Activated naive CD8-positive, alpha-beta T cell treated with anti-CD3 and anti-CD28 coated beads, Interleukin-2, amount 50 U/mL, for 16 hours (primary cell): ENCODE results near the gene FBXL17.

Experiments used
- DNase-seq: peaks from one replicate; pipeline ENCODE4 v3.0.0-alpha.2; 2020; ENCODE audit warnings: low read depth, low spot score

FBXL17 gene

GRCh38 chr5:107954254-107954653, 427.6 kb downstream of the FBXL17 start:
- DNase-seq = no peak

GRCh38 chr5:107952450-107952849, 429.4 kb downstream of the FBXL17 start:
- no peak for DNase-seq

GRCh38 chr5:107951309-107951708, 430.6 kb downstream of the FBXL17 start:
- DNase-seq = no peak

- DNase-seq = no peak
These were observed 431.1 kb downstream of the FBXL17 start for GRCh38 chr5:107950776-107951175.

DNA sequence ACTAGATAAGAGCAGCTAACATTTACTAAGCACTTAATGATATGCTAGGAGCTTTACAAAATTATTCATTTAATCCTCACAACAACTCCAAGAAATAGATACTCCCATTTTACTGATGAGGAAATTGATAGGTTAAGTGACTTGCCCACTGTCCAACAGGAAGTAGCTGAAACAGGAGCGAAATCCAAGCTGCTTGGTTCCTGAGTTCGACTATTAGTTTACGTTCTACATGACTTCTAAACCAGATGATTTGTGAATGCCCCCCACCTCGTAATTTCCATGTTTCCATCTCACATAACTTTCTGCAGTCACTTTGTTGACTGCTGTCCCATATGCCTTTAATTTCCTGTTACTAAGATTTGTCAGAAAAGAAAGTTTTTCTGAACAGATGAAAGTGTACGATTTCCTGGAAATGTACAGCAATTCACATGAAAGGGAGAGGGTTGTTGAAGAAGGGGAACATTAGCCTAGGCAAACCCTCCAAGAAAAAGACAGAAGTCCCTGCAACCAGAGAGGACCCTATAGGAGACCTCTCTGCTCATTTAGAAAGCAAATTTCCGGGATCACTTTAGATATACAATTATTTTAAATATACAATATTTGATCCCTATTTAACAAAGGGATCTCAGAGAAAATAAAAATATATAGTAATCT, 432.1 kb downstream of the FBXL17 start:
- no peak for DNase-seq

GRCh38 chr5:107948377-107948776, 433.5 kb downstream of the FBXL17 start:
- DNase-seq = no peak

DNA sequence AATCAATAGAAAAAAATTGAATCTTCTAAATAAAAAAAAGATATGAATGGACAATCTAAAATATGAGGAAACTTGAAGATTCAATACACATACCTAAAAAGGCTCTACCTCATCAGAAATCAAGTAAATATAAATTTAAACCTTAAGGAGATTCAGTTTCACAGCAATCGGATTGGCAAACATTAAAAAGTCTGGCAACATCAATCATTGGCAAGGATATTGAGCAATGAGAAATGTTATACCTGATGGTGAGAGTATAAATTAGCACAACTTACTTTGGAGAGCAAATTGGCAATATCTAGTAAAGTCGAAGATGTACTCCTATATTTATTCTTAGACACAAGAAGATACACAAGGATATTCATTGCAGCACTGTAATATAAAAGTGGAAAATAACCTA, 436.8 kb downstream of the FBXL17 start:
- no peak for DNase-seq

GRCh38 chr5:107943923-107944322, 438.0 kb downstream of the FBXL17 start:
- DNase-seq = no peak

DNA sequence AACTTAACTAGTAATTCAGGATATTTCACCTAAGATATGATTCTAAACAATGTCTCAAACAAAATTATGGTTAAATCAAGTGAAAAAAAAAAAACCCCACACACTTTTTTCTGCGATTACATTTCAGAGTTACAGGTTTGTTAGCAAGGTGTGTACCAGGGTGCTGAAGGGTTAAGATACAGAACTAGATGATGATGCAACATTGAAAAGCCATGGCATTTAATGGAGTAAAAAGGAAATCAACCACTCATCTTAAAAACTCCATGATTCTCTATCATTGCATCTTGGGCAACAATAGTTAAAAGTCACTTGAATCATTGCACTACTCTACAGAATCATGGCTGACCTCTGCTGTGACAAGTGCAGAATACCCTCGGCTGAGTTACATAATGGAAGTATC, 440.9 kb downstream of the FBXL17 start:
- DNase-seq = no peak

- no peak for DNase-seq
These were observed 444.1 kb downstream of the FBXL17 start for GRCh38 chr5:107937651-107938355.

- no peak for DNase-seq
These were observed 444.7 kb downstream of the FBXL17 start for GRCh38 chr5:107937204-107937603.

- DNase-seq = no peak
These were observed 445.4 kb downstream of the FBXL17 start for GRCh38 chr5:107936515-107936914.

DNA sequence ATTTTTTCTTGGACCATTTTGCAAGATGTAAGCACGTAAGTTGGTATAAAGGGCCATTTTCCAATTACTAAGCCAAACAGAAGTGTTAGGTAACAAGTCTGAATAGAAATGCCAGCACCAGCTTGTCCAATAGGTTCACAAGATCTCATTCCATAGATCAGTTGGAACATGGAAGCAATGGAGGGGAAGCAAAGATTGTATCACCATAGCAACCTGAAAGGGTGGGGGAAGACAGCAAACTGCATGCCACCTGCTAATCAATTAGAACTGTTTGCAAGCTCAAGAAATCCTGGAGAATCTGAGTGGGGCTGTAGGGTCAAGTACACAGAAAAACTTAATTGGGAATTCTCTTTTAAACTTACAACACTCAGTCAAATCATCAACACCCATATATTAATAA, 446.3 kb downstream of the FBXL17 start:
- no peak for DNase-seq

- DNase-seq = no peak
These were observed 448.6 kb downstream of the FBXL17 start for GRCh38 chr5:107933326-107933725.

DNA sequence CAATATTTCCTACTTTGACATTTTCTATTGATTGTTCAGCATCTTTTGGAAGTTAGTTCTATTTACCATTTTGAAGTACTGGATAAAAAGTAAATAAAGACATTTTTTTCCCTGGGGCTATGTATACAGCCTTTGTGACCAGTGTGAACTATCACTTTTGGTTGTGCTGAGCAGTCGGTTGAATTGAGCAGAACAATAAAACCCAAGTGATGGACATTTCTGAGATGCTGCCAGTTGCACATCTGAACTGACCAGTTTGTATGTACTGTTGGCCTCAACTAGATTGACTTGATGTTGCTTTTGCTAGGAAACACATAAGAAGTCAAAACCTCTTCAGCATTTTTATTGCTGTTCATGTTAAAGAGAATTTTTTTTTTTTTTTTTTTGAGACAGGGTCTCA, 451.0 kb downstream of the FBXL17 start:
- no peak for DNase-seq

DNA sequence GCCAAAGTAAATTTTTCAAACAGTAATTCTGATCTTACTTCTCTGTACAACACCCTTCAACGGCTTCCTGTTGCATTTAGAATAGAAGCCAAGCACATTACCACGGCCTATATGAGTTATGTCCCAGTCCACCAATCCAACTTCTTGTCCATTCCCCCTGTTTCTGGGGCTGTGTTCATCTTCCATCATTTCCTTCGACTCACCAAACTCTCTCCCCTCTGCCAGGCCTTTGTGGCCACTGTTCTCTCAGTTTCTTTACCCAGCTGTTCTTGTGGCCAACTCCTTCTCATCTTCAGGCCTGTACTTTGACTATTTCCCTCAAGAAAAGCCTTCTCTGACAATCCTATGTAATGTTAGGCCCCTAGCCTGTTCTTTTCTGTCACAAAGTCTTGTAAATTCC, 451.8 kb downstream of the FBXL17 start:
- no peak for DNase-seq

DNA sequence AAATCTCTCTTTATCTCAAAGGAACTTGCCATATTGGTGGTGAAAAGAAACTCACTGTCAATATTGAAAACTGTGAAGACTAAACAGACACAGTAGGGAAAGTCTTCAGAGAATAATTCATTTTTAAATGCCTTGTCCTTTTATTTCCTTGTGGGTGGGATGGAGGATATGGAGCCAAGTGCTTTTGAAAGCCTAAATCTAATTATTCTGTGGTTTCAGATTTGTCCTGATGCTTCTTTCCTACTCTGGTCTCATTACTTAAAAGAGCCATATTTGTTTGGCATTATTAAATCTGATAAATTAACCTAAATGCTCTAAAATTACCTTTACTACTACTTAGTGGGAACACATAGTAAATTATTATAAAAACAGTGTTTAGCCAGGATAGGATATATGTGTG, 452.8 kb downstream of the FBXL17 start:
- no peak for DNase-seq

DNA sequence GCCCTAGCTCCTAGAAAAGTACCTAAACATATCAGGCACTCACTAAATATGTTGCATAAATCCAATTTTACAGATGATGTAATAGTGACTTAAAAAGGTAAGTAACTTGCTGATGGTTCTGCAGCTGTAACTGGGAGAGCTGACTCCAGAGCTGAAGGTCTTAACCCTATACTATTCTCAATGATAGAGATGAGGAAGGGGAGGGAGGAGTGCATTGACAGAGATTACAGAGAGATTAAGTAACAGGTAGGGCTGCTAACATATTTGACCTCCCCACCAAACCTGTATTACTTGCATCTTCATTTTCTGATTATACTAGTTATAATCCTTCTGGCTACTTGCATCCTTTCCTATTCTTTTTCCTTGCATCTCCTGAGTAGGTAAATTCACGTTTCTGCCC, 455.8 kb downstream of the FBXL17 start:
- DNase-seq = no peak

DNA sequence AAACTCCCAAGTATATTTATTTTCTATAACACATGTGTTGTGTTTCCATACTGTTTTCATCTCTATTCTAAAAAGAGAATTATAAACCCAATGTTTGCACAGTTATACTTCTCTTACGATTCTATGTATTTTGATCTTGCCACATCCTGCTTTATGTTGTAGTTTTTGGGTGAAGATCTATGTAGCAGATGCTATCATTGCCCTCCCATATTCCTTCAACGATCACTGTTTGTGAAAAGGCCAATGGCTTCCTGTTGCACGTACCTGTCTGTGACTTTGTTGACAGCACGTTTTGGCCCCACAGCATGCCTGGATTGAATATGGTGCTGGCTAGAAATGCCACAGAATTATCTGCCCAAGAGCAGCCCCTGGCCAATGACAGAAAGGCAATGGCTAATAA, 456.7 kb downstream of the FBXL17 start:
- no peak for DNase-seq

GRCh38 chr5:107919969-107920368, 461.9 kb downstream of the FBXL17 start:
- DNase-seq = no peak

- no peak for DNase-seq
These were observed 462.5 kb downstream of the FBXL17 start for GRCh38 chr5:107919361-107919760.

GRCh38 chr5:107917983-107918382, 463.9 kb downstream of the FBXL17 start:
- DNase-seq = no peak
